Sigmoid colon (tissue), 7 donors: Measurements from ENCODE around the gene LMF2. TPM values are rescaled to one million over a fixed set of nuclear protein-coding genes. Genes with fewer than 3 reads are reported as not detected.
A peak's percentile ranks its signal among the peaks of the same experiment; 100 is the strongest.

Source experiments
- DNase-seq: peaks from one replicate; pipeline ENCODE4 v3.0.0-alpha.2; 2019
- H3K27ac ChIP-seq, 4 donors: fragments of 200-600 bp; sonication (generic); one replicate each; pipeline ENCODE4 v1.5.1; 2016 to 2019; ENCODE audit warnings: mild to moderate bottlenecking in 1 of 4
- H3K27me3 ChIP-seq, 3 donors: fragments of 200-600 bp; sonication (generic); one replicate each; pipeline ENCODE4 v1.5.1; 2019; ENCODE audit warnings: mild to moderate bottlenecking in 1 of 3
- H3K36me3 ChIP-seq, 4 donors: fragments of 200-600 bp; sonication (generic); one replicate each; pipeline ENCODE4 v1.5.1; 2016 to 2019
- H3K4me1 ChIP-seq, 4 donors: fragments of 200-600 bp; sonication (generic); one replicate each; pipeline ENCODE4 v1.5.1; 2017 to 2019
- H3K4me3 ChIP-seq, 4 donors: fragments of 200-600 bp; sonication (generic); one replicate each; pipeline ENCODE4 v1.5.1; 2017 to 2019; ENCODE audit warnings: mild to moderate bottlenecking in 2 of 4, moderate library complexity in 1 of 4
- H3K9me3 ChIP-seq, 4 donors: fragments of 200-600 bp in 3 of 4; sonication (generic) in 3 of 4; one replicate each; pipeline versions ENCODE4 v1.5.1 to v1.6.1; 2013 to 2019
- CTCF ChIP-seq, 4 experiments: fragments of 450-650 bp in 3 of 4; fragments of 200-600 bp in 1 of 4; IDR thresholded peaks; one replicate each; pipeline ENCODE4 v1.5.1; 2016 to 2019; ENCODE audit warnings: antibody characterized with exemption in 4 of 4, mild to moderate bottlenecking in 3 of 4, moderate library complexity in 2 of 4
- EP300 ChIP-seq, 4 donors: sonication (generic); formaldehyde crosslinking; IDR thresholded peaks; one replicate each; pipeline ENCODE4 v1.6.1; 2017; ENCODE audit warnings: antibody characterized with exemption in 4 of 4
- POLR2A ChIP-seq, 2 donors: fragments of 450-650 bp; IDR thresholded peaks; one replicate each; pipeline ENCODE4 v1.6.1; 2016; ENCODE audit warnings: antibody characterized with exemption in 2 of 2, mild to moderate bottlenecking in 2 of 2, moderate library complexity in 2 of 2
- POLR2AphosphoS5 ChIP-seq, 4 donors: sonication (generic); formaldehyde crosslinking; IDR thresholded peaks; one replicate each; pipeline ENCODE4 v1.6.1; 2017; ENCODE audit warnings: antibody characterized with exemption in 4 of 4
- WGBS, 2 donors: extraction: QIAGEN DNeasy Blood & Tissue Kit; methylation state at CpG; one replicate each; pipeline ENCODE4 v1.1.7; 2013; 5-methylcytosine and 5-hydroxymethylcytosine counted together
- intact Hi-C: fragments of 100-400 bp; cut with DNase I; formaldehyde crosslinking; loops from one replicate; pipeline ENCODE4 v1.15.1; 2023
- polyA plus RNA-seq, 3 donors: library from polyadenylated mRNA; stranded (reverse); fragments of 200-250 nt; gene quantifications; one replicate each; pipeline ENCODE4 v1.2.3, GENCODE V29; 2013
- total RNA-seq, 4 donors: library from RNA; depleted of rRNA; stranded (reverse); fragments of >200 nt; gene quantifications; one replicate each; pipeline ENCODE4 v1.1.0, GENCODE V29; 2016
- donor health status: healthy with polysubstance abuse.
- donor health status: Bipolar disorder and iron deficiency.
- donor health status: healthy.

LMF2 gene
- total and polyA plus RNA-seq, 7 donors = 7.2 to 61.1 (median 41.4) TPM

- no peaks in the 10 kb centered on the region for H3K9me3 ChIP-seq
- H3K36me3 ChIP-seq = no peaks in the 10 kb centered on the region
- peaks cover 0 to 30% (median 23%) of the 10 kb centered on the region in 4 donors for H3K4me1 ChIP-seq
- H3K27ac ChIP-seq = no peak overlapping the region
- intact Hi-C loops = no loop called here
- WGBS, 2 donors = 54 to 82% methylated on average over 78 of the region's 78 CpGs
- no peak overlapping the region for H3K4me3 ChIP-seq
- TF ChIP-seq EP300 (IDR thresholded peaks at IDR 0.05) (no peak), POLR2AphosphoS5 (IDR thresholded peaks at IDR 0.05) (no peak), POLR2A (IDR thresholded peaks at IDR 0.05) (no peak), CTCF (IDR thresholded peaks at IDR 0.05) (no peak)
- DNase-seq = no peak
- H3K27me3 ChIP-seq = peaks cover 25 to 74% (median 67%) of the 10 kb centered on the region in 3 donors
Observed at GRCh38 chr22:50546326-50547262, 39.1 kb upstream of the LMF2 start.

- no peaks in the 10 kb centered on the region for H3K9me3 ChIP-seq
- H3K27me3 ChIP-seq = peaks cover 25 to 74% (median 67%) of the 10 kb centered on the region in 3 donors
- H3K4me3 ChIP-seq = no peak within 1 kb of the TSS
- TF ChIP-seq CTCF (IDR thresholded peaks at IDR 0.05) (no peak), POLR2A (IDR thresholded peaks at IDR 0.05) (no peak), EP300 (IDR thresholded peaks at IDR 0.05) (no peak), POLR2AphosphoS5 (IDR thresholded peaks at IDR 0.05) (no peak)
- intact Hi-C loops = no loop called here
- 69 to 79% methylated on average over 10 of the region's 10 CpGs for WGBS, 2 donors
- DNase-seq = no peak
- H3K27ac ChIP-seq = no peak within 1 kb of the TSS
- H3K36me3 ChIP-seq = no peaks in the 10 kb centered on the region
- peaks cover 0 to 30% (median 23%) of the 10 kb centered on the region in 4 donors for H3K4me1 ChIP-seq
Observed at GRCh38 chr22:50545522-50546325, 38.2 kb upstream of the LMF2 start, which contains the start of gene KLHDC7B. Gene KLHDC7B, plus strand, starts transcription at chr22:50545899. Its CDS starts 345 bp downstream, at chr22:50546244.

GRCh38 chr22:50544746-50545253 lies 37.3 kb upstream of the LMF2 start:
- peaks cover 0 to 30% (median 23%) of the 10 kb centered on the region in 4 donors for H3K4me1 ChIP-seq
- no peak for DNase-seq
- intact Hi-C loops = loop anchor here (5.0 kb wide), 1 partner anchor 78 kb away; no protein-coding TSS in a partner anchor
- H3K27me3 ChIP-seq = peaks cover 25 to 66% (median 65%) of the 10 kb centered on the region in 3 donors
- TF ChIP-seq EP300 (IDR thresholded peaks at IDR 0.05) (no peak), POLR2A (IDR thresholded peaks at IDR 0.05) (no peak), POLR2AphosphoS5 (IDR thresholded peaks at IDR 0.05) (no peak), CTCF (IDR thresholded peaks at IDR 0.05) (no peak)
- 23 to 42% methylated on average over 5 of the region's 5 CpGs for WGBS, 2 donors
- peak overlapping the region in 1 of 4 donors; percentile 34 for H3K27ac ChIP-seq
- no peaks in the 10 kb centered on the region for H3K9me3 ChIP-seq
- no peaks in the 10 kb centered on the region for H3K36me3 ChIP-seq
- no peak overlapping the region for H3K4me3 ChIP-seq

- Histone ChIP-seq H3K27ac (peak overlapping the region in 2 of 4 donors; percentile 22 to 34), H3K4me3 (peak overlapping the region in 3 of 4 donors; percentile 14 to 33 (median 30)), H3K36me3 (no peaks in the 10 kb centered on the region), H3K27me3 (peaks cover 21 to 61% (median 60%) of the 10 kb centered on the region in 3 donors), H3K4me1 (peaks cover 0 to 31% (median 23%) of the 10 kb centered on the region in 4 donors), H3K9me3 (no peaks in the 10 kb centered on the region)
- intact Hi-C loops = loop anchor here (5.0 kb wide), 1 partner anchor 78 kb away; no protein-coding TSS in a partner anchor
- 2 to 5% methylated on average over 52 of the region's 52 CpGs for WGBS, 2 donors
- peak in 2 of 4 experiments; percentile 22 to 38 for TF ChIP-seq CTCF (IDR thresholded peaks at IDR 0.05)
- TF ChIP-seq POLR2AphosphoS5 (IDR thresholded peaks at IDR 0.05) = no peak
- peak; percentile 81 for DNase-seq
Observed at GRCh38 chr22:50544078-50544745, 36.7 kb upstream of the LMF2 start.
